IMR-90 (cell line): Measurements from ENCODE around the gene C4B. TPM values are rescaled to one million over a fixed set of nuclear protein-coding genes. Genes with fewer than 3 reads are reported as not detected.

Experiments
- ATAC-seq: fragments of 200-7000 bp; cut with Tn5 transposase; 2 replicates; pipeline ENCODE4 v1.9.1; 2020; ENCODE audit warnings: low read depth, mild to moderate bottlenecking, moderate library complexity
- BruUV-seq: library from RNA; stranded (reverse); fragments of 400-500 nt; replicated peaks from 2 replicates; lab custom pipeline; 2021; lab: Mats Ljungman, UMichigan
- CTCF ChIA-PET: fragments of 300-600 bp; formaldehyde crosslinking; extraction: SDS; loops from one replicate; lab custom pipeline; 2021; ENCODE audit warnings: antibody characterized with exemption; lab: Yijun Ruan, JAX
- POLR2A ChIA-PET: fragments of 300-600 bp; sonication (Branson Sonifier 250); formaldehyde crosslinking; loops from one replicate; lab custom pipeline; 2022; ENCODE audit warnings: antibody characterized with exemption; ENCODE audit not compliant: unreplicated experiment; lab: Charles Lee
- DNase-seq: peaks from one replicate; pipeline ENCODE4 v3.0.0; 2013
- H2AFZ ChIP-seq: replicated peaks from 2 replicates; pipeline ENCODE3; 2013; ENCODE audit warnings: low read length, mild to moderate bottlenecking; ENCODE audit not compliant: poor library complexity
- H2AK5ac ChIP-seq: 2 replicates; pipeline ENCODE4 v1.6.1; 2013; ENCODE audit warnings: low read depth, low read length, inconsistent platforms
- H2AK9ac ChIP-seq: replicated peaks from 2 replicates; pipeline ENCODE3; 2013; ENCODE audit warnings: mild to moderate bottlenecking, low read depth, low read length, moderate library complexity; ENCODE audit not compliant: poor library complexity
- H2BK120ac ChIP-seq: 2 replicates; pipeline ENCODE4 v1.6.1; 2013; ENCODE audit warnings: low read depth, low read length, inconsistent platforms
- H2BK15ac ChIP-seq: 3 replicates; pipeline ENCODE4 v1.6.1; 2013; ENCODE audit warnings: low read depth, low read length, inconsistent platforms
- H2BK20ac ChIP-seq: 2 replicates; pipeline ENCODE4 v1.6.1; 2013; ENCODE audit warnings: low read depth, mild to moderate bottlenecking, inconsistent platforms, low read length, moderate library complexity
- H2BK5ac ChIP-seq: 2 replicates; pipeline ENCODE4 v1.6.1; 2013; ENCODE audit warnings: mild to moderate bottlenecking, low read depth, low read length, inconsistent platforms; ENCODE audit not compliant: poor library complexity, severe bottlenecking
- H3K14ac ChIP-seq: replicated peaks from 2 replicates; pipeline ENCODE4 v1.6.1; 2013; ENCODE audit warnings: low read depth, low read length, inconsistent platforms
- H3K18ac ChIP-seq: 2 replicates; pipeline ENCODE4 v1.6.1; 2013; ENCODE audit warnings: low read depth, low read length, control low read depth
- H3K23ac ChIP-seq: 2 replicates; pipeline ENCODE4 v1.6.1; 2013; ENCODE audit warnings: low read depth, low read length, inconsistent platforms
- H3K27ac ChIP-seq: 2 replicates; pipeline ENCODE4 v1.5.1; 2013; ENCODE audit warnings: mild to moderate bottlenecking, control low read depth, low read length; ENCODE audit not compliant: insufficient read depth
- H3K27me3 ChIP-seq: 2 replicates; pipeline ENCODE4 v1.6.1; 2013; ENCODE audit warnings: low read length; ENCODE audit not compliant: control insufficient read depth, insufficient read depth
- H3K36me3 ChIP-seq: 2 replicates; pipeline ENCODE4 v1.6.1; 2013; ENCODE audit warnings: low read length, mixed read lengths; ENCODE audit not compliant: control insufficient read depth, insufficient read depth
- H3K4ac ChIP-seq: 2 replicates; pipeline ENCODE4 v1.6.1; 2013; ENCODE audit warnings: low read depth, low read length, inconsistent platforms
- H3K4me1 ChIP-seq: 2 replicates; pipeline ENCODE4 v1.6.1; 2013; ENCODE audit warnings: low read length, mixed read lengths; ENCODE audit not compliant: control insufficient read depth, insufficient read depth
- H3K4me2 ChIP-seq: 2 replicates; pipeline ENCODE4 v1.6.1; 2013; ENCODE audit warnings: low read depth, mild to moderate bottlenecking, control low read depth, low read length, moderate library complexity
- H3K4me3 ChIP-seq: 2 replicates; pipeline ENCODE4 v1.5.1; 2013; ENCODE audit warnings: low read depth, mild to moderate bottlenecking, control low read depth, low read length, moderate library complexity; ENCODE audit not compliant: insufficient read depth
- H3K56ac ChIP-seq: 2 replicates; pipeline ENCODE4 v1.6.1; 2013; ENCODE audit warnings: low read length, inconsistent platforms; ENCODE audit not compliant: insufficient read depth; ENCODE audit errors: extremely low read depth
- H3K79me1 ChIP-seq, 2 experiments: 2 replicates each; pipeline ENCODE4 v1.6.1; 2013; ENCODE audit warnings: low read length in 2 of 2, inconsistent platforms in 1 of 2, low read depth in 1 of 2
- H3K9ac ChIP-seq: 2 replicates; pipeline ENCODE4 v1.6.1; 2013; ENCODE audit warnings: low read depth, low read length, control low read depth
- H3K9me1 ChIP-seq: 2 replicates; pipeline ENCODE4 v1.6.1; 2013; ENCODE audit warnings: low read length, inconsistent platforms; ENCODE audit not compliant: insufficient read depth
- H3K9me3 ChIP-seq: 2 replicates; pipeline ENCODE4 v1.6.1; 2013; ENCODE audit warnings: low read length; ENCODE audit not compliant: control insufficient read depth, insufficient read depth
- H4K20me1 ChIP-seq: 2 replicates; pipeline ENCODE4 v1.6.1; 2013; ENCODE audit warnings: low read length, inconsistent platforms; ENCODE audit not compliant: insufficient read depth
- H4K5ac ChIP-seq: 2 replicates; pipeline ENCODE4 v1.6.1; 2013; ENCODE audit warnings: mild to moderate bottlenecking, low read depth, low read length, control low read depth
- H4K8ac ChIP-seq, 2 experiments: 2 replicates each; pipeline ENCODE4 v1.6.1; 2013; ENCODE audit warnings: low read depth in 2 of 2, low read length in 2 of 2, control low read depth in 1 of 2, inconsistent platforms in 1 of 2
- H4K91ac ChIP-seq: 2 replicates; pipeline ENCODE4 v1.6.1; 2013; ENCODE audit warnings: low read depth, low read length, inconsistent platforms; ENCODE audit not compliant: insufficient read depth
- CEBPB ChIP-seq: IDR thresholded peaks from 2 replicates; pipeline ENCODE4 v1.6.1; 2012; ENCODE audit warnings: low read depth, low read length, improper control_type of control experiment
- CHD1 ChIP-seq: IDR thresholded peaks from 2 replicates; pipeline ENCODE4 v1.6.1; 2012; ENCODE audit warnings: low read depth, low read length, improper control_type of control experiment
- WGBS, 2 experiments: methylation state at CpG; one replicate each; pipeline versions ENCODE4 v1.1.5 to v1.1.7; 2013; ENCODE audit warnings: missing lambda C conversion rate in 2 of 2; ENCODE audit not compliant: insufficient read length in 1 of 2; ENCODE audit errors: extremely low coverage in 2 of 2; 5-methylcytosine and 5-hydroxymethylcytosine counted together
- dilution Hi-C: fragments of 300-500 bp; cut with HindIII; formaldehyde crosslinking; loops from one replicate; pipeline ENCODE4 v1.14.3; 2018; ENCODE audit warnings: low sequenced_read_pairs; ENCODE audit not compliant: unreplicated experiment
- in situ Hi-C: fragments of 300-500 bp; cut with MboI; formaldehyde crosslinking; loops from 3 replicates; pipeline ENCODE4 v1.14.3; 2019; ENCODE audit warnings: low sequenced_read_pairs, inconsistent platforms, mixed read lengths
- intact Hi-C: fragments of 100-400 bp; cut with micrococcal nuclease; formaldehyde crosslinking; loops from 2 replicates; pipeline ENCODE4 v1.10.0; 2022
- polyA plus RNA-seq, 3 experiments: library from polyadenylated mRNA; depleted of rRNA; stranded (reverse); fragments of >200 nt; gene quantifications; 2 replicates each; pipeline ENCODE4 v1.2.3, GENCODE V29; 2012; ENCODE audit warnings: low replicate concordance in 1 of 3
- total RNA-seq: library from RNA; depleted of rRNA; stranded (reverse); fragments of >200 nt; gene quantifications from 2 replicates; pipeline ENCODE4 v1.2.3, GENCODE V29; 2012

C4B gene
- total and polyA plus RNA-seq, 2 of the 4 experiments (the other 2 are of a cell fraction) = 0.54 to 4.2 TPM

- Histone ChIP-seq H4K91ac (no peak overlapping the region), H2BK120ac (no peak overlapping the region), H3K9me1 (peaks cover 3% of the 10 kb centered on the region; the same call in 1 of the 2 replicates), H3K27me3 (no peaks in the 10 kb centered on the region), H3K79me1 (peaks cover 10 to 31% of the 10 kb centered on the region in 2 experiments), H3K4me3 (no peak overlapping the region), H2AFZ (no peak overlapping the region), H4K8ac (no peak overlapping the region), H3K4me1 (peaks cover 8% of the 10 kb centered on the region), H3K23ac (no peak overlapping the region), H3K9me3 (no peaks in the 10 kb centered on the region), H3K4me2 (no peak overlapping the region), H3K9ac (no peak overlapping the region), H2AK5ac (no peak overlapping the region), H2BK20ac (no peak overlapping the region), H3K36me3 (peaks cover 67% of the 10 kb centered on the region), H2BK5ac (no peak overlapping the region), H4K20me1 (no peaks in the 10 kb centered on the region), H3K56ac (no peak overlapping the region; the same call in 1 of the 2 replicates), H3K27ac (no peak overlapping the region), H3K18ac (no peak overlapping the region), H3K4ac (no peak overlapping the region), H2BK15ac (no peak overlapping the region), H3K14ac (no peak overlapping the region), H2AK9ac (no peak overlapping the region), H4K5ac (no peak overlapping the region)
- ATAC-seq (no peak), DNase-seq (no peak)
- in situ Hi-C loops = no loop called here
- dilution Hi-C loops = no loop called here
- WGBS, 2 experiments = no CpG with 5 or more reads among the region's 10 CpGs
- TF ChIP-seq CHD1 = no peak
- peak; percentile 61 for TF ChIP-seq CEBPB
- intact Hi-C loops = no loop called here
- BruUV-seq = no TSS peak
- ChIA-PET CTCF (no interaction called here), POLR2A (no interaction called here)
Observed at GRCh38 chr6:31966997-31967925, 47.3 kb upstream of the C4B start.
